ENCODE measurements around the gene IGFBP7.

Gene IGFBP7

DNA sequence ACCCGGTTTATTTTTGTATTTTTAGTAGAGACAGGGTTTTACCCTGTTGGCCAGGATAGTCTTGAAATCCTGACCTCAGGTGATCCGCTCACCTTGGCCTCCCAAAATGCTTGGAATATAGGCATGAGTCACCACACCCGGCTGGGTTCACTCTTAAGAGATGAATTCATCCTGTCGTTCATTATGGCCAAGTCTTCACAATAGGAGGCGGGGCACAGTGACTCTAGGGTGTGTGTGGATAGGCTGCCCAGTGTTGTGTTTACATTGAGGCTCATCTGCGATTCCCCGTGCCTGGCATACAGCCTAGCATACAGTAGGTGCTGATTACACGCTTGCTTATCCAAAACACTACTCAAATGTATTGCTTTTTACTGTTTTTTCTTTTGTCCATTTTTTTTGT, 41.3 kb upstream of the IGFBP7 start:
- no peak overlapping the region for H3K27ac ChIP-seq (ENCODE audit: low read length)
- no peak overlapping the region for H3K4me3 ChIP-seq (ENCODE audit: low read length)
- H3K4me1 ChIP-seq (ENCODE audit: low read length): peaks cover 28% of the 10 kb centered on the region
- H4K20me1 ChIP-seq (ENCODE audit: insufficient read depth, low read length): no peaks in the 10 kb centered on the region
- DNase-seq: no peak
- H3K9me2 ChIP-seq (replicated peaks; ENCODE audit: insufficient read depth, low read length): no peaks in the 10 kb centered on the region
- H3K36me3 ChIP-seq (replicated peaks; ENCODE audit: insufficient read depth, low read length): no peaks in the 10 kb centered on the region
- no peaks in the 10 kb centered on the region for H3K9me3 ChIP-seq (replicated peaks; ENCODE audit: insufficient read depth, low read length)
- no peak overlapping the region for H2AFZ ChIP-seq (ENCODE audit: low read length)
- TF ChIP-seq EZH2phosphoT487 (IDR thresholded peaks at IDR 0.05; ENCODE audit: low read length) (no peak), EZH2 (optimal IDR thresholded peaks at IDR 0.05; ENCODE audit: low read depth, low read length) (no peak)
- TF ChIP-seq, protein P1, sequence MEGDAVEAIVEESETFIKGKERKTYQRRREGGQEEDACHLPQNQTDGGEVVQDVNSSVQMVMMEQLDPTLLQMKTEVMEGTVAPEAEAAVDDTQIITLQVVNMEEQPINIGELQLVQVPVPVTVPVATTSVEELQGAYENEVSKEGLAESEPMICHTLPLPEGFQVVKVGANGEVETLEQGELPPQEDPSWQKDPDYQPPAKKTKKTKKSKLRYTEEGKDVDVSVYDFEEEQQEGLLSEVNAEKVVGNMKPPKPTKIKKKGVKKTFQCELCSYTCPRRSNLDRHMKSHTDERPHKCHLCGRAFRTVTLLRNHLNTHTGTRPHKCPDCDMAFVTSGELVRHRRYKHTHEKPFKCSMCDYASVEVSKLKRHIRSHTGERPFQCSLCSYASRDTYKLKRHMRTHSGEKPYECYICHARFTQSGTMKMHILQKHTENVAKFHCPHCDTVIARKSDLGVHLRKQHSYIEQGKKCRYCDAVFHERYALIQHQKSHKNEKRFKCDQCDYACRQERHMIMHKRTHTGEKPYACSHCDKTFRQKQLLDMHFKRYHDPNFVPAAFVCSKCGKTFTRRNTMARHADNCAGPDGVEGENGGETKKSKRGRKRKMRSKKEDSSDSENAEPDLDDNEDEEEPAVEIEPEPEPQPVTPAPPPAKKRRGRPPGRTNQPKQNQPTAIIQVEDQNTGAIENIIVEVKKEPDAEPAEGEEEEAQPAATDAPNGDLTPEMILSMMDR (IDR thresholded peaks at IDR 0.05; ENCODE audit: low read length): no peak
- H3K4me2 ChIP-seq (ENCODE audit: low read depth, low read length): no peak overlapping the region
- H3K9ac ChIP-seq (ENCODE audit: low read length): no peak overlapping the region
- H3F3A ChIP-seq (ENCODE audit: insufficient read depth, low read length): peaks cover 7% of the 10 kb centered on the region; the same call in 1 of the 2 replicates
- H3K79me2 ChIP-seq (ENCODE audit: low read length): no peaks in the 10 kb centered on the region
- no peaks in the 10 kb centered on the region for H3K27me3 ChIP-seq (replicated peaks; ENCODE audit: insufficient read depth, low read length)

DNA sequence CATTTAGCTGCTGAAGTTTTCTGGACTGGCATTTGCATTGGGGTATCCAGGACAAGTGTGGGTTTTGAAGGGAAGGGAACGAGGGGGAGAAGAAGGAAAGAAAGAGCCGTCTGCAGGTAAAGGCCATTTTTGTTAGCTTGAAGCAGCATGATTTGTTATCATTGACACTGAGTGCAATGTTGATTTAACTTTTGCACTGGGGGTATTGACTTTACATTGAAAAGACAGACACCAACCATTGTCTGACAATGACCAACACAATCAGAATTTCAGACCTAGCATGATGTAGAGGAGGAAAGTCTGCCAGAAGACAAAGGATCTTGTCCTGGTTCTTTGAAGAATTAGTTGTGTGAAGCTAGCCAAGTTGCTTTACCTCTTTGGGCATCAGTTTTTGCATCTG, 39.6 kb upstream of the IGFBP7 start:
- no peaks in the 10 kb centered on the region for H4K20me1 ChIP-seq (ENCODE audit: insufficient read depth, low read length)
- H3K79me2 ChIP-seq (ENCODE audit: low read length): no peaks in the 10 kb centered on the region
- no peaks in the 10 kb centered on the region for H3K9me3 ChIP-seq (replicated peaks; ENCODE audit: insufficient read depth, low read length)
- peaks cover 5% of the 10 kb centered on the region; the same call in 1 of the 2 replicates for H3F3A ChIP-seq (ENCODE audit: insufficient read depth, low read length)
- no peaks in the 10 kb centered on the region for H3K27me3 ChIP-seq (replicated peaks; ENCODE audit: insufficient read depth, low read length)
- H3K36me3 ChIP-seq (replicated peaks; ENCODE audit: insufficient read depth, low read length): no peaks in the 10 kb centered on the region
- TF ChIP-seq EZH2phosphoT487 (IDR thresholded peaks at IDR 0.05; ENCODE audit: low read length): no peak
- peaks cover 19% of the 10 kb centered on the region for H3K4me1 ChIP-seq (ENCODE audit: low read length)
- H3K27ac ChIP-seq (ENCODE audit: low read length): no peak overlapping the region
- H3K9ac ChIP-seq (ENCODE audit: low read length): no peak overlapping the region
- no peak overlapping the region for H3K4me2 ChIP-seq (ENCODE audit: low read depth, low read length)
- DNase-seq: no peak
- H2AFZ ChIP-seq (ENCODE audit: low read length): no peak overlapping the region
- no peaks in the 10 kb centered on the region for H3K9me2 ChIP-seq (replicated peaks; ENCODE audit: insufficient read depth, low read length)
- no peak overlapping the region for H3K4me3 ChIP-seq (ENCODE audit: low read length)

DNA sequence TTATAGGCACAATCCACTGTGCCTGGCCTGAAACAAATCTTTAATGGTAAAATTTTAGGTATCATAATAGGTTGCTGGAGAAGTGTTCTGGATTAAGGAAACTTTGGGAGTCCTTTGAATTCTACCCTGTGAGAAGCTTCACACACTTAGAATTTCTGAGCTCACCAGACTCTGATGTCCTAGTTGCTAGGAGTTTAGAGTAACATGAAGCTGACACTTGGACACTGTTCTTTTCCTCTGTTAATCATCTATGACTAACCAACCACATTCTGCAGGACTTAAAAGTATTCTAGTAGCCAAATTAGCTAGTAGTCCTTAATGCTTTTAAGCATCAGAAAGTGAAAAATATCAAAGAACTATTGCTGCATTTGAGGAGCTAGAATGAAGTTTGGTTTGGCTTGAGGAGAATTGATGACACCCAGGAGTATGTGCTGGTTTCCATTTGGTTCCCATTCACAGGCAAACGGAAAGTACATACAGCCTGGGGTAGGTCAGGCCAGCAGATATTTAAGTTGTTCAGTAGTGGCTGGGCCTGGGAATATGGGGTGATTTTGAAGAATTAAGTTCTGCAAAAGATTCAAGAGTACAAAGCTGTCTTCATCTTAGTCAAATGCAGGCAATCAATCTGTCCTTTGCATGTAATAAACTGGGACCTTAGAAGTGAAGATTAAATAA, 38.8 kb upstream of the IGFBP7 start:
- peaks cover 10% of the 10 kb centered on the region for H3K4me1 ChIP-seq (ENCODE audit: low read length)
- no peak overlapping the region for H3K27ac ChIP-seq (ENCODE audit: low read length)
- no peak for DNase-seq
- no peak overlapping the region for H3K4me2 ChIP-seq (ENCODE audit: low read depth, low read length)
- no peaks in the 10 kb centered on the region for H3K9me3 ChIP-seq (replicated peaks; ENCODE audit: insufficient read depth, low read length)
- H3K27me3 ChIP-seq (replicated peaks; ENCODE audit: insufficient read depth, low read length): no peaks in the 10 kb centered on the region
- no peaks in the 10 kb centered on the region for H3K36me3 ChIP-seq (replicated peaks; ENCODE audit: insufficient read depth, low read length)
- no peaks in the 10 kb centered on the region for H4K20me1 ChIP-seq (ENCODE audit: insufficient read depth, low read length)
- H3K9me2 ChIP-seq (replicated peaks; ENCODE audit: insufficient read depth, low read length): no peaks in the 10 kb centered on the region
- TF ChIP-seq EZH2 (optimal IDR thresholded peaks at IDR 0.05; ENCODE audit: low read depth, low read length): no peak
- no peak for TF ChIP-seq EZH2phosphoT487 (IDR thresholded peaks at IDR 0.05; ENCODE audit: low read length)
- TF ChIP-seq, protein P1 (IDR thresholded peaks at IDR 0.05; ENCODE audit: low read length): no peak
- H2AFZ ChIP-seq (ENCODE audit: low read length): no peak overlapping the region
- H3K79me2 ChIP-seq (ENCODE audit: low read length): no peaks in the 10 kb centered on the region
- H3F3A ChIP-seq (ENCODE audit: insufficient read depth, low read length): no peaks in the 10 kb centered on the region
- H3K9ac ChIP-seq (ENCODE audit: low read length): no peak overlapping the region
- H3K4me3 ChIP-seq (ENCODE audit: low read length): no peak overlapping the region

DNA sequence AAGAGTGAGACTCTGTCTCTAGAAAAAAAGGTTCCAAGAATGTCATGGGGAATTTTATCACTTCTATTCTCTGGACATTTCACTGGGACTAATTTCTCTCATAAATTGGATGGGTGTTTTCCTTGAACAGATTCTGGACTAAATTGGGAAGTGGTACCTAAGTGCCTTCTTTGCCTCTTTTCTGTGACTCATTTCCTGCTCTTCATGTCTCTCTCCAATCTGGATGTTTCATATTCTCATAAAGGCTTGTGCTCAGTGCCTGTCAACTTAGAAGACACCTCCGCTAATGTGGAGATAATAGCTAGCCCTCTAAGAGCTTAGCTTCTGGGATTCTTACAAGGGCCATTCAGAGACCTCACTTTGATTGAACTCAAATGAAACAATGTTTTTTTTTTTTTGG, 38.0 kb upstream of the IGFBP7 start:
- H3K36me3 ChIP-seq (replicated peaks; ENCODE audit: insufficient read depth, low read length): no peaks in the 10 kb centered on the region
- H3K79me2 ChIP-seq (ENCODE audit: low read length): no peaks in the 10 kb centered on the region
- H3K4me1 ChIP-seq (ENCODE audit: low read length): peaks cover 2% of the 10 kb centered on the region
- H3K4me2 ChIP-seq (ENCODE audit: low read depth, low read length): no peak overlapping the region
- H3K9me2 ChIP-seq (replicated peaks; ENCODE audit: insufficient read depth, low read length): no peaks in the 10 kb centered on the region
- H3F3A ChIP-seq (ENCODE audit: insufficient read depth, low read length): no peaks in the 10 kb centered on the region
- H3K9ac ChIP-seq (ENCODE audit: low read length): no peak overlapping the region
- no peak overlapping the region for H2AFZ ChIP-seq (ENCODE audit: low read length)
- no peak overlapping the region for H3K27ac ChIP-seq (ENCODE audit: low read length)
- H3K9me3 ChIP-seq (replicated peaks; ENCODE audit: insufficient read depth, low read length): no peaks in the 10 kb centered on the region
- H3K27me3 ChIP-seq (replicated peaks; ENCODE audit: insufficient read depth, low read length): no peaks in the 10 kb centered on the region
- DNase-seq: no peak
- H4K20me1 ChIP-seq (ENCODE audit: insufficient read depth, low read length): no peaks in the 10 kb centered on the region
- TF ChIP-seq EZH2phosphoT487 (IDR thresholded peaks at IDR 0.05; ENCODE audit: low read length): no peak
- TF ChIP-seq, protein P1 (IDR thresholded peaks at IDR 0.05; ENCODE audit: low read length): no peak
- TF ChIP-seq EZH2 (optimal IDR thresholded peaks at IDR 0.05; ENCODE audit: low read depth, low read length): no peak
- no peak overlapping the region for H3K4me3 ChIP-seq (ENCODE audit: low read length)

Data from MM.1S (cell line).